Type B pancreatic cell (in vitro differentiated cells): Measurements from ENCODE around the gene SH3D19. TPM values are rescaled to one million over a fixed set of nuclear protein-coding genes. Genes with fewer than 3 reads are reported as not detected.
A peak's percentile ranks its signal among the peaks of the same experiment; 100 is the strongest.

Experiments
- DNase-seq: peaks from one replicate; pipeline ENCODE4 v3.0.0; 2021; ENCODE audit warnings: mixed read lengths; ENCODE audit not compliant: unreplicated experiment; ENCODE audit errors: extremely low spot score
- H3K27ac Mint-ChIP-seq: 2 replicates; pipeline ENCODE4 v1.8.0; 2021; ENCODE audit warnings: mild to moderate bottlenecking, mixed read lengths
- H3K27me3 Mint-ChIP-seq: 2 replicates; pipeline ENCODE4 v1.8.0; 2021; ENCODE audit warnings: mixed read lengths
- H3K36me3 Mint-ChIP-seq: 2 replicates; pipeline ENCODE4 v1.8.0; 2021; ENCODE audit warnings: mixed read lengths
- H3K4me1 Mint-ChIP-seq: one replicate; pipeline ENCODE4 v1.8.0; 2021; ENCODE audit warnings: mixed read lengths; ENCODE audit not compliant: unreplicated experiment
- H3K4me3 Mint-ChIP-seq: 2 replicates; pipeline ENCODE4 v1.8.0; 2021; ENCODE audit warnings: mild to moderate bottlenecking, mixed read lengths
- H3K9me3 Mint-ChIP-seq: 2 replicates; pipeline ENCODE4 v1.8.0; 2021; ENCODE audit warnings: mixed read lengths
- CTCF ChIP-seq: fragments of 200-600 bp; sonication (generic); conservative IDR thresholded peaks from 2 replicates; pipeline ENCODE4 v1.5.0; 2021; ENCODE audit warnings: antibody characterized with exemption, mild to moderate bottlenecking
- long read RNA-seq: library from polyadenylated mRNA; unstranded; transcript quantifications from one replicate; pipeline ENCODE4 v2.0.0, GENCODE V29; 2020
- total RNA-seq: library from RNA; stranded (reverse); gene quantifications from 2 replicates; pipeline ENCODE4 v1.2.1, GENCODE V29; 2021; ENCODE audit warnings: low replicate concordance

SH3D19 gene, protein sequence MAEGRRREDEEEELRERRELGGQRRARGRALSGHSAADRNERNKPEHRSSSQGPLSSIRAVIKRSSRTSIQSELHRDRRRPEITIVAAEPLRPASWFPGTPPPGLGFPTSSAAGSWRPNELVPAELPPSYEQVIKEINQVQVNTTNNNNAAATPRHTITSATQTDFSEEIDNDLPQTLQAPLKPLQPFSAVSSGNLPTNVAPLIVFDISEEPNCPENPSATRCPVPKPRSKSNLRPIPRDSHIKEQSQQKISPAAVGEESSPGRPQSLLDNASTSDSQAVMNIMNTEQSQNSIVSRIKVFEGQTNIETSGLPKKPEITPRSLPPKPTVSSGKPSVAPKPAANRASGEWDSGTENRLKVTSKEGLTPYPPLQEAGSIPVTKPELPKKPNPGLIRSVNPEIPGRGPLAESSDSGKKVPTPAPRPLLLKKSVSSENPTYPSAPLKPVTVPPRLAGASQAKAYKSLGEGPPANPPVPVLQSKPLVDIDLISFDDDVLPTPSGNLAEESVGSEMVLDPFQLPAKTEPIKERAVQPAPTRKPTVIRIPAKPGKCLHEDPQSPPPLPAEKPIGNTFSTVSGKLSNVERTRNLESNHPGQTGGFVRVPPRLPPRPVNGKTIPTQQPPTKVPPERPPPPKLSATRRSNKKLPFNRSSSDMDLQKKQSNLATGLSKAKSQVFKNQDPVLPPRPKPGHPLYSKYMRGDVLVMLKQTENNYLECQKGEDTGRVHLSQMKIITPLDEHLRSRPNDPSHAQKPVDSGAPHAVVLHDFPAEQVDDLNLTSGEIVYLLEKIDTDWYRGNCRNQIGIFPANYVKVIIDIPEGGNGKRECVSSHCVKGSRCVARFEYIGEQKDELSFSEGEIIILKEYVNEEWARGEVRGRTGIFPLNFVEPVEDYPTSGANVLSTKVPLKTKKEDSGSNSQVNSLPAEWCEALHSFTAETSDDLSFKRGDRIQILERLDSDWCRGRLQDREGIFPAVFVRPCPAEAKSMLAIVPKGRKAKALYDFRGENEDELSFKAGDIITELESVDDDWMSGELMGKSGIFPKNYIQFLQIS
- total RNA-seq = 24.3 and 29.3 TPM in 2 replicates
- long read RNA-seq, partial matches to known transcripts = 12 of 21 reads
- long read RNA-seq, other reads (novel, unspliced or antisense) = 7 of 21 reads

DNA sequence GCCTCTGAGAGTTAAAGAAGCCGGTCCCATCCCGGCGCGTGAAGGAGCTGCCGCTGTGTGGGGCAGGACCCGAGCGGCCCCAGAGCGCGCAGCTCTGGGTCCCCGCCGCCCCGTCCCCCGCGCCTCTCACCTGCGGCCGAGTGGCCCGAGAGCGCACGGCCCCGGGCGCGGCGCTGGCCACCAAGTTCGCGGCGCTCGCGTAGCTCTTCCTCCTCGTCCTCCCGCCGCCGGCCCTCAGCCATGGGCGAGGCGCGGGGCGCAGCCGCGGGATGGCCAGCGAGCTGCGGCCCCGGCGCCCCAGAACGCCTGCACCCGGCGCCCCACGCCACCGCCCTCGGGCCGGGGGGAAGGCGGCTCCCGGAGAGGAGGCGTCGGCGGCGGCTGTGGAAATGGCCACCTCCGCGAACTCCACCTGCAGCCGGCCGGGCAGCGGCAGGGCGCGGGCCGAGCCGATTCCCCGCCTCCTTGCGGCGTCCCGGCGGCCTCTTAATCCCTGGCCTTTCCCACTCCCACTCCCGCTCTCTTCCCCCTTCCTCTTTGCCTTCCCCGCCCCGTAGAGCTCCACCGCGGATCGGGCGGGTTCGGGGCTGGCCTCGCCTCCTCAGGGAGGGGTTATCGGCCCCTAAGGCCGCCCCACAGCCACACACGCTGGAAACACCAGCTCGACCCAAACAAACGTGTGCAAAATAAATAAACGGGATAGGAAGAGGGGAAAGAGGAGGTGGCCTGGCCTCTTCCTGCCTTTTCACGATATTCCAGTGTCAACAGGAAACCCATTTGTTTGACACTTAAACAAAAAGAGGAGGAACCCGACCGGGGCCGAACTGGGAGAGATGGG lies at the start of gene SH3D19:
TSS of gene SH3D19 (minus strand) at position 495 of the 838 bp plus-strand sequence. CDS start at position 242, 253 bp downstream.
- H3K9me3 Mint-ChIP-seq = no peaks in the 10 kb centered on the region
- H3K36me3 Mint-ChIP-seq = no peaks in the 10 kb centered on the region
- peak within 1 kb of the TSS; percentile 95 for H3K4me3 Mint-ChIP-seq
- peak; percentile 74 for DNase-seq
- no peak for TF ChIP-seq CTCF
- no peaks in the 10 kb centered on the region for H3K27me3 Mint-ChIP-seq
- H3K4me1 Mint-ChIP-seq = peaks cover 36% of the 10 kb centered on the region
- H3K27ac Mint-ChIP-seq = peak within 1 kb of the TSS; percentile 89

DNA sequence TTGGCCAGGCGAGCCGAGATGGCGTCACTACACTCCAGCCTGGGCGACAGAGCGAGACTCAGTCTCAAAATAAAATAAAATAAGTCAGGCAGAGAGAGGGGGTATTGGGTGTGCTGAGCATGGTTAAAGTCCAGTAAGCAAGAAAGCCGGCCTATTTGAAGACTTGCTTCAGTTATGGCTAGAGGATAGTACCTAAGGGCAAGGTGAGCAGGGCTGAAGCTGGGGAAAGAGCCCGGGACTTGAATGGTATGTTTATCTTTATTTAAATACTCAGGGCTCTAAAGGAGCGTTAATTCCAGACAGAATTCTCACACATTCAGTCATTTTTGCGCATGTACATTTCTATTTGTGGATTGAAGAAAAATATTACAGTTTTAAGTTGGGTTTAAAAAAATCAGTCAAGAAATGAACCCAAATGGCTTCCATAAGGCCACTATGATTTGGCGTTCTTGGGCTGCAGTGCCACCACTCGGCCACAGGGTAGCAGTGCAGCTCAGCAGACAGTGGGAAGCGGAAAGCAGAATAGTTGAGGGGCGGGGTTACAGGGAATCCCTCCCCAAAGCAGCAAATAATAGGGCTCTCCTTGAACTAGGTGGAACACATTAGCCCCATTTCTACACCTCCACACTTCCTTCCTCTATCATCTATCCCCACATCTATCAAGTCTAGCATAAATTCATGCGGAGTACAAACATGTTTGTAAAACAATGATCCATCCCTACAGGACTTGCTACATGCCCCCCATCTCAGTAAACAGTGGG lies 37.2 kb upstream of the SH3D19 start:
- peak; percentile 98 for TF ChIP-seq CTCF
- H3K4me3 Mint-ChIP-seq = peak overlapping the region; percentile 3

DNA sequence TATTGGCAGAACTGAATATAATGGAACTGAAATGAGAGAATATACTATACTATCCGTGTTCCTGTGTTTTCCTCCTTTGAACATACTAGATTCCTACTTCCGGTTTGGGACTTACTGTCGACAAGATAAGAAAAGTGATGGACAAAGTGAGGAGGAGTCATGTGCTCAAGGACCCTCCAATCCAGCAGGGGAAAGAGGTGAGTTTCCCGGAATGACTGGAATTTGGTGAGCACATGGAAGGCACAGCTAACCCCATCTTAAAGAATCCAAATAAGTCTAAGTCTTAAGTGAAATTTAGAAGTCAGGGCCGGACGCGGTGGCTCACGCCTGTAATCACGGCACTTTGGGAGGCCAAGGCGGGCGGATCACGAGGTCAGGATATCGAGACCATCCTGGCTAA lies 36.6 kb upstream of the SH3D19 start:
- H3K36me3 Mint-ChIP-seq = no peaks in the 10 kb centered on the region
- H3K27ac Mint-ChIP-seq = no peak overlapping the region
- no peak overlapping the region for H3K4me3 Mint-ChIP-seq
- H3K9me3 Mint-ChIP-seq = no peaks in the 10 kb centered on the region
- peaks cover 16% of the 10 kb centered on the region for H3K4me1 Mint-ChIP-seq
- TF ChIP-seq CTCF = no peak
- peaks cover 4% of the 10 kb centered on the region for H3K27me3 Mint-ChIP-seq
- no peak for DNase-seq

More for the DNA sequence above, 37.2 kb upstream of the SH3D19 start:
- Mint-ChIP-seq H3K36me3 (no peaks in the 10 kb centered on the region), H3K9me3 (no peaks in the 10 kb centered on the region), H3K4me1 (peaks cover 16% of the 10 kb centered on the region), H3K27me3 (peaks cover 4% of the 10 kb centered on the region), H3K27ac (peak overlapping the region; percentile 10)
- peak; percentile 75 for DNase-seq

GRCh38 chr4:151361126-151361525 lies 35.7 kb upstream of the SH3D19 start:
- Mint-ChIP-seq H3K27me3 (peaks cover 4% of the 10 kb centered on the region), H3K4me3 (no peak overlapping the region), H3K9me3 (no peaks in the 10 kb centered on the region), H3K36me3 (no peaks in the 10 kb centered on the region), H3K4me1 (peaks cover 16% of the 10 kb centered on the region), H3K27ac (no peak overlapping the region)
- TF ChIP-seq CTCF = no peak
- no peak for DNase-seq
